ENCODE data around the gene CD47.

The CD47 gene

GRCh38 chr3:108046247-108046646 lies 44.6 kb downstream of the CD47 start:
- DNase-seq: no peak

GRCh38 chr3:108044699-108045098 lies 46.1 kb downstream of the CD47 start:
- no peak for DNase-seq

GRCh38 chr3:108042300-108042699 lies 48.5 kb downstream of the CD47 start:
- no peak for DNase-seq

GRCh38 chr3:108041253-108041652 lies 49.6 kb downstream of the CD47 start:
- DNase-seq: no peak

GRCh38 chr3:108037770-108038169 lies 53.1 kb downstream of the CD47 start:
- no peak for DNase-seq

GRCh38 chr3:108036984-108037741 lies 53.7 kb downstream of the CD47 start:
- no peak for DNase-seq

- no peak for DNase-seq
Measured at GRCh38 chr3:108036401-108036800, 54.4 kb downstream of the CD47 start.

- no peak for DNase-seq
Measured at GRCh38 chr3:108035751-108036150, 55.1 kb downstream of the CD47 start.

- no peak for DNase-seq
Measured at GRCh38 chr3:108031895-108032294, 58.9 kb downstream of the CD47 start.

- no peak for DNase-seq
Measured at GRCh38 chr3:108030960-108031359, 59.9 kb downstream of the CD47 start.

GRCh38 chr3:108029466-108029865 lies 61.4 kb downstream of the CD47 start:
- no peak for DNase-seq

- no peak for DNase-seq
Measured at GRCh38 chr3:108028896-108029295, 61.9 kb downstream of the CD47 start.

GRCh38 chr3:108025177-108025576 lies 65.7 kb downstream of the CD47 start:
- DNase-seq: no peak

GRCh38 chr3:108024146-108024850 lies 66.5 kb downstream of the CD47 start:
- no peak for DNase-seq

- DNase-seq: no peak
Measured at GRCh38 chr3:108022256-108023150, 68.3 kb downstream of the CD47 start.

- DNase-seq: no peak
Measured at GRCh38 chr3:108021533-108021932, 69.3 kb downstream of the CD47 start.

- DNase-seq: no peak
Measured at GRCh38 chr3:108021131-108021530, 69.7 kb downstream of the CD47 start.

- peak; percentile 64 for DNase-seq
Measured at GRCh38 chr3:108018552-108018951, 72.3 kb downstream of the CD47 start.

GRCh38 chr3:108017587-108017986 lies 73.2 kb downstream of the CD47 start:
- DNase-seq: no peak

GRCh38 chr3:108014943-108015342 lies 75.9 kb downstream of the CD47 start:
- no peak for DNase-seq

- no peak for DNase-seq
Measured at GRCh38 chr3:108013141-108014055, 77.4 kb downstream of the CD47 start.

- DNase-seq: no peak
Measured at GRCh38 chr3:108012304-108012703, 78.5 kb downstream of the CD47 start.
